GM19240 (cell line): Measurements from ENCODE around the gene AGBL1.

ENCODE experiments used
- DNase-seq: peaks from one replicate; pipeline ENCODE4 v3.0.0; 2011; ENCODE audit warnings: low spot score; ENCODE audit not compliant: insufficient read length

Gene AGBL1

GRCh38 chr15:86912661-86913060 lies 833.0 kb downstream of the AGBL1 start:
- no peak for DNase-seq

GRCh38 chr15:86915811-86916331 lies 836.2 kb downstream of the AGBL1 start:
- no peak for DNase-seq

GRCh38 chr15:86916671-86917360 lies 837.1 kb downstream of the AGBL1 start:
- no peak for DNase-seq

GRCh38 chr15:86917361-86917671 lies 837.6 kb downstream of the AGBL1 start:
- no peak for DNase-seq

- DNase-seq: no peak
Observed at GRCh38 chr15:86919581-86919980, 839.9 kb downstream of the AGBL1 start.

- no peak for DNase-seq
Observed at GRCh38 chr15:86929461-86929860, 849.8 kb downstream of the AGBL1 start.

- no peak for DNase-seq
Observed at GRCh38 chr15:86932456-86932855, 852.8 kb downstream of the AGBL1 start.

GRCh38 chr15:86935841-86936240 lies 856.2 kb downstream of the AGBL1 start:
- no peak for DNase-seq

GRCh38 chr15:86942285-86942684 lies 862.6 kb downstream of the AGBL1 start:
- DNase-seq: no peak

GRCh38 chr15:86948719-86949118 lies 869.0 kb downstream of the AGBL1 start:
- no peak for DNase-seq

- DNase-seq: no peak
Observed at GRCh38 chr15:86959254-86959653, 879.6 kb downstream of the AGBL1 start.

GRCh38 chr15:86961669-86962068 lies 882.0 kb downstream of the AGBL1 start:
- DNase-seq: no peak

- DNase-seq: no peak
Observed at GRCh38 chr15:86964271-86964670, 884.6 kb downstream of the AGBL1 start.

- DNase-seq: no peak
Observed at GRCh38 chr15:86968244-86968643, 888.6 kb downstream of the AGBL1 start.

- DNase-seq: no peak
Observed at GRCh38 chr15:86969364-86969763, 889.7 kb downstream of the AGBL1 start.

- DNase-seq: no peak
Observed at GRCh38 chr15:86973284-86973844, 893.7 kb downstream of the AGBL1 start.

GRCh38 chr15:86988033-86988432 lies 908.4 kb downstream of the AGBL1 start:
- no peak for DNase-seq

GRCh38 chr15:87021751-87022150 lies 942.1 kb downstream of the AGBL1 start:
- no peak for DNase-seq

GRCh38 chr15:87031540-87032230 lies 952.0 kb downstream of the AGBL1 start:
- DNase-seq: no peak

GRCh38 chr15:87032295-87032694 lies 952.6 kb downstream of the AGBL1 start:
- no peak for DNase-seq

- DNase-seq: no peak
Observed at GRCh38 chr15:87033056-87033455, 953.4 kb downstream of the AGBL1 start.

GRCh38 chr15:87034886-87035285 lies 955.2 kb downstream of the AGBL1 start:
- no peak for DNase-seq

- no peak for DNase-seq
Observed at GRCh38 chr15:87038404-87038803, 958.7 kb downstream of the AGBL1 start.
